HG03108 (cell line): ENCODE data around the gene HLA-DRB1.
"Not testable (repeated sequence)": the region's sequence is repeated elsewhere in the genome, so short reads cannot be mapped to it uniquely, and the experiment has no call there.

ENCODE experiments used
- ATAC-seq: cut with Tn5 transposase; IDR thresholded peaks from one replicate; pipeline ENCODE4 v1.9.1; 2021; ENCODE audit warnings: moderate library complexity; ENCODE audit not compliant: unreplicated experiment

HLA-DRB1 gene

GRCh38 chr6:32589596-32590449 is at the start of gene HLA-DRB1:
TSS of gene HLA-DRB1 (minus strand) at chr6:32589848. CDS start at chr6:32589742, 106 bp downstream.
- ATAC-seq = peak; percentile 96

- no peak for ATAC-seq
Observed at GRCh38 chr6:32638532-32639219, 49.0 kb upstream of the HLA-DRB1 start.

GRCh38 chr6:32637883-32638282 is 48.2 kb upstream of the HLA-DRB1 start:
- ATAC-seq = no peak

GRCh38 chr6:32637219-32637880 is 47.7 kb upstream of the HLA-DRB1 start, which contains the start of gene HLA-DQA1:
TSS of gene HLA-DQA1 (plus strand) at chr6:32637406. CDS start at chr6:32637459, 53 bp downstream.
- peak; percentile 76 for ATAC-seq

GRCh38 chr6:32635526-32636123 is 46.0 kb upstream of the HLA-DRB1 start:
- no peak for ATAC-seq

- ATAC-seq = not testable (repeated sequence)
Observed at GRCh38 chr6:32629793-32630192, 40.1 kb upstream of the HLA-DRB1 start.

GRCh38 chr6:32627831-32628230 is 38.2 kb upstream of the HLA-DRB1 start:
- peak; percentile 33 for ATAC-seq

- no peak for ATAC-seq
Observed at GRCh38 chr6:32627249-32627648, 37.6 kb upstream of the HLA-DRB1 start.

- no peak for ATAC-seq
Observed at GRCh38 chr6:32625137-32625536, 35.5 kb upstream of the HLA-DRB1 start.

- ATAC-seq = no peak
Observed at GRCh38 chr6:32624565-32624964, 34.9 kb upstream of the HLA-DRB1 start.

GRCh38 chr6:32623693-32624092 is 34.0 kb upstream of the HLA-DRB1 start:
- ATAC-seq = no peak

- ATAC-seq = peak; percentile 63
Observed at GRCh38 chr6:32622545-32623401, 33.1 kb upstream of the HLA-DRB1 start.

GRCh38 chr6:32621372-32621771 is 31.7 kb upstream of the HLA-DRB1 start:
- ATAC-seq = no peak

GRCh38 chr6:32617751-32618150 is 28.1 kb upstream of the HLA-DRB1 start:
- no peak for ATAC-seq

- no peak for ATAC-seq
Observed at GRCh38 chr6:32615885-32616532, 26.4 kb upstream of the HLA-DRB1 start.

- ATAC-seq = no peak
Observed at GRCh38 chr6:32614366-32615081, 24.9 kb upstream of the HLA-DRB1 start.

GRCh38 chr6:32613475-32613874 is 23.8 kb upstream of the HLA-DRB1 start:
- ATAC-seq = no peak

GRCh38 chr6:32610682-32611296 is 21.1 kb upstream of the HLA-DRB1 start:
- ATAC-seq = no peak
